HUDEP-2 (cell line): ENCODE results near the gene PDK1.
"Not testable (repeated sequence)": the region's sequence is repeated elsewhere in the genome, so short reads cannot be mapped to it uniquely, and the experiment has no call there.

Experiments
- DNase-seq, 76 experiments: peaks; one replicate each; lab custom pipeline; 2025; ENCODE audit not compliant: unreplicated experiment in 76 of 76; lab: John Stamatoyannopoulos, UW

The PDK1 gene

DNA sequence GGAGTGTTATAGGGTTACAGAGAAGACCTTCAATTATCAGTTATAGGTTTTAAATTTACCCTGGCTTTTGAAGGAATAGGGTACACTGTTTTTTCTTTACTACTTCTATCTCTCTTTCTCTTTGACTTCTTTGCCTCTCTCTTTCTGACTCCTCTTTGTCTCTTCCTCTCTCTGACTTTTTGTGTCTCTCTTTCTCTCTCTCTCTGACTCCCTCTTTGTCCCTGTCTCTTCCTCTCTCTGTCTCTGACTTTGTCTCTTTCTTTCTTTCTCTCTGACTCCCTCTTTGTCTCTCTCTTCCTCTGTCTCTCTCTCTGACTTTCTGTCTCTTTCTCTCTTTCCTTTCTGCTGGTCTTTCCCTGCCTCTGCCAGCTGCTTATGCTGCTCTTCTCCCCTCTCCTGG lies 36.3 kb downstream of the PDK1 start:
- DNase-seq, result not testable (repeated sequence)

DNA sequence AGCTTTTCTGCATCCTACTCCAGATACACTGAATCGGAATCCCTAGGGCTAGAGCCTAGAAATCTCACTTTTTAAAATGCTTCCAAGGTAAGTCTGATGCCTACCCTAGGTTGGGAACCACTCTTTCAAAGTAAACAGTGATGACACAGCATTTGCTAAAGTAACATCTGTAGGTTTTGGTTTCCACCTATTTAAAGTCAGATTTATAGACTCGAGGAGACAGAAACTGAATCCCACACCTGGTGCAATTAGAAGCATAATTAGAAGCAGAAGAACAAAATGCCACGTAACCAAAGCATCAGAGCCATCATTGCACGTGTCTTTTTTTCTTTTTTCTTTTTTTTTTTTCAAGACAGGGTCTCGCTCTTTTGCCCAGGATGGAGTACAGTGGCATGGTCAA lies 40.9 kb downstream of the PDK1 start:
- DNase-seq, result no peak

DNA sequence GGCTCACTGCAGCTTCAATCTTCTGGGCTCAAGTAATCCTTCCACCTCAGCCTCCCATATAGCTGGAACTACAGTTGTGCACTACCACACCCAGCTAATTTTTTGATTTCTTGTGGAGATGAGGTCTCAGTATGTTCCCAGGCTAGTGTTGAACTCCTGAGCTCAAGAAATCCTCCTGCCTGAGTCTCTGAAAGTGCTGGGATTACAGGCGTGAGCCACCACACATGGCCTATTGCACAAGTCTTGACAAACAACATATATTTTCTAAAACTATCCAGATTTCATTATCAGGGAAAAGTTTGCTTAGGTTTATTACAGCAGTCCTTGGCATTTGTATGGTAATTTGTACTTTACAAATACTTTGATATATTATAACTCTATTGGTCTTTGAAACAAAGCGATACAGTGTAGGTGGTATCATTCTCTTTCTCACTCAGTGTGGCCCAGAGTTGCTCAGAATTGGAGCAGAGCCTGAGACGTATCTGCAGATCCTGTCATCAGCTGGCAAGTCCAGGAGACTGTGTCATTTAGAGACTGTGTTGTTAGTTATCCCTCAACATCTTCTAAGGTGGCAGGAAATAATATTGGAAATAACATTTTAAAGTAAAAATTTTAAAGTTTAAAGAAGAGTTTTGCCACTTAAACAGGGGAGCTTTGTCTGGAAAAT lies 41.4 kb downstream of the PDK1 start:
- DNase-seq, result no peak

DNA sequence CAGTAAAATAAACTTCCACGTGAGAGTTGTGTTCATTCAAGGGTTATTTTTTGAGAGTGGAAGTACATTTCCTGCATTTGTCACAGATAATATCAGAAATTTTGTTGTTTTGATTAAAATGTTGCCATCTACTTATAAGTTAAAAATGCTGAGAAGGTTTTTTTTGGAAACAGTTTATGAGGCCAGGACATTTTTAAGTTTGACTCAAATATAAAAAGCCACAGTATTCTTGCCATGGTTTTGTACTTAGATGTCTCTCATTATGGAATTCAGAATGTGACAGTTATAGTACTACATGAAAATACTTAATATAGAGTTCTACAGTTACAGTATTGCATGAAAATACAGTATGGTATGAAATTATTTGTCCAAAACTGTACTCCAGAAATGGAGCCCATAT lies 44.1 kb downstream of the PDK1 start:
- DNase-seq, result no peak

DNA sequence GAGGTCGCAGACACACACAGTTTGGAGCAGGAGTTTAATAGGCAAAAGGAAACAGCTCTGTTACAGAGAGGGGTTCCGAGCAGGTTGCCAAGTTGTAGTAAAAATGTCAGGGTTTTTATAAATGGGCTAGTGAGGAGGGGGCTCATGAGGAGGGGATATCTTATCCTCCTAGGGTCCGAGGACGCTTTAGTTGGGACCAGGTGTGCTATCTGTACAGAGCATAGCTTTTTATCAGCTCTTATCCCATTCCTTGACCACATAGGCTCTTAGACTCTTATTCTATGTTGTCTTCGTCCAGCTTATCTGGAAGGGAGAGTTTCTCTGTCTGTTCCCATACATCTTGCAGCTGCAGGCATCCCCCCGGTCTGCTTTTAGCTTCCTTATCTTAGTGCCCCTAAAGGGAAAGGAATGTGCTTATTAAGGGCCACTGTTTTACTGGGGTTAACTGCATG lies 44.7 kb downstream of the PDK1 start:
- DNase-seq, result peak in 22 of 76 experiments; percentile 1 to 56 (median 15)

DNA sequence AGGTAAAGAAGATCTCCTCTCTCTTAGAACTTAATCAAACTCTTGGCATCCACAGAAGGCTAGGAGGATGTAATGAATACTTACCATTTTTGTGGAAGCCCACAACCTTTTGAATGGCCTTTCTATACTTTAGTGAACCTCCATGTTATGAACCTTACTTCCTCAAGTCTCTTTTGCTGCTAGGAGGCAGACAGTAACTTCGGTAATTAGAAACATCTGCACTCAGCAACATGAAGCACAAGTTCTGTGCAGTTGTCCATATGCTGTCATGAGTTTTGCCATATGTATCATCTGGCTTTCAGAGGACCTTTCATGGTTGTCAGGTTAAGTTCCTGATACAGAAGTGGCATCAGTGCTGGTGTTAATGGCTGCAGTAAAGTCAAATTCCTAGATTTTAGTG lies 50.4 kb downstream of the PDK1 start:
- no peak for DNase-seq

DNA sequence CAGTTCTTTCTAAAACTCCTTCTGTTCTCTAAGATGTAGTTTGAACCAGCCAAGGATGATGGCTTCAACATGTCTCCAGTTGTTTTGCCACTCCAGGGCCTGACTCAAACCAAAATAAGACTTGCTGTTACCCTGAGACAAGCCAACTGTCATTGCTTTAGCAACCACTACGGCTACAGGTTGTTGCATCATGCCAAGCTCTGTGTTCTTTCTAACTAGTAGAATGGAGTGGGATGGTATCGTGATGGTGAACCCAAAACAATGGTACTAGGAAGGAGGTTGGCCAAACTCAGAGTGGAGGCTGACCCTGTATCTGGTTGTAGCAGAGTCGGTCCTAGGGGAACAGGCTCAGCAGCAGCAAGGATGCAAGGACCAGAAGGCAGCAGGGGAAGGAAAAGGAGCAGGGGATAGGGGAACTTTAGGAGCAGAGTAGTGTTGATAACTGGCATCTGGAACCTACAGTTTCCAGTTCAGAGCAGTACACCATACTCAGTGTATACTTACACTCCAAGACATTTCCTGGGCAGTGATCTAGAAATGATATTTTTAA lies 51.6 kb downstream of the PDK1 start:
- no peak for DNase-seq

DNA sequence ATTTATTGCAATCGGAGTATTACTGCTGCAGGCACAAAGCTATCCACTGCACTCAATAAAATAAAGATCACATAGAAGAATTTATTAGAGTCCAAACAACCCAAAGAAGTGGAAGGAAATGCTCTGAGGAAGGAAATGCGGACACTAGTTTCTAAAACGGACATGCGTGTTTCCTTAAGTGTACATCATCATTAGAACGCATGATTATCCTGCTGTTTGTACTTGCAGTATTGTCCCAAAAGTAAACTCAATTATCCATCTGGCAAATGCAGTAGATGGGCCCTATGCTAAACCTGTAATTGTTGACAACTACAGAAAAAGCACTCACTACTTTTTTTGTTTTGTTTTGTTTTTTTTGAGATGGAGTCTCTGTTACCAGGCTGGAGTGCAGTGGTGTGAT lies 53.6 kb downstream of the PDK1 start:
- no peak for DNase-seq

DNA sequence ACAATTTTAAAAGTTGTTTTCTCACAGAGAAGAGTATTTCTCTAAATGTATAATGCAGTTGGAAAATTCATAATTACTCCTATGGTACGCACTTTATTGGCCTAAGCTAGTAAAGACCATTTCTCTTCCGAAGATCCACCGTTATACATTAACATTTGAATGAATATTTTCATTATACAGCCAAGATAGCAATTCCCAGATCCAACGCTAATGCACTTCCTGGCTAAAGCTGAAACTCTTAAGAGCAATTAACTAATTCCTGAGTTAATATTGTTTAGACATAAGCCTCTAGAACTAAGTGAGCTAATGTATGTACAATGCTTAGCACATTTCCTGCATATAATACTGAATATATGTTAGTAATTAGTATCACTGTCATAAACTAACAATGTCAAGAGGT lies 56.2 kb downstream of the PDK1 start:
- DNase-seq, result no peak

DNA sequence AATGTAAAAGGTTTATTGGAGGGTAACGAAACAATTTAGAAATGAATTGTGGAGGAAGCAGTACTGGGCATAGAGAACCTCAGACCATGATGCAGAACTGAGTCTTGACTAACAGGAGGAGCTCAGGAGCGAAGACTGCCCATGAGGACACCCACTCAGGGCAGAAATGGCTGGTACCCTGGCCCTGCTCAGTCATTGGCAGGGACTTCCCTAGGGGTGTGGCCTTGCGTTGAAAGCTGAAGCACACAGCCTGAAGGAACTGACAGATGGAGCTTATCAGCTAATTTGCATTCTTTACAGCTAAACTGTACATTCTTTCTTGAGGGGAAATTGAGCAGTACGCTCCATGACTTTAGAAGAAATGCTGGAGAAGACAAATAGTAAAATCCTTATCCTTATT lies 57.1 kb downstream of the PDK1 start:
- no peak for DNase-seq

DNA sequence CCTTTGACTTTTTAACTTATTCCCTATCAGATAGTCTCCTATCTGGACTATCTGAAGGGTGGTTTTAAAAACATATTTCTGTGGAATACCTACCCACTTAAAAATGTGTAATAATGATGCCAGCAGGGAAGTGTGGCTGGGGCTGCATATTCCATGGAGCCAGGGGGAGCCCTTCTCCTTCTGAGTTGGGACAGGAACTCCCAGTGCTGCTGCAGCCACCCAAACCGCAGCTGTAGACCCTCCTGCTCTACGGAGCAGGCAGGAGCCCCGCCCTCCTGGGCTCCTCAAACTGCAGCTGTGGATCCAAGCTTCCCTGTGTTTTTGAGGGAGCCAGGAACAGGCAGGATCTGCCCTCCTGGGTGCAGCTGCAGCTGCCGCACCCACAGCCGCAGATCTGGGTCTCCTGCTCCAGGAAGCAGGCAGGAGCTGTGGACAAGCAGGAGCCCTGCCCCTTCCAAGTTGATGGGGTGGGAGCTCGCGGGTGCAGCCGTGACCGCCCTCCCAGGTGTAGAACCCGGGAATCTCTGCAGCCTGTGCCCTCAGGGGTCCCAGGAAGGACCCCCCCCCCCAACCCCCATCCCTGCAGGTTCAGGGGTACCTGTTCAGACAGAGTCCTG lies 57.8 kb downstream of the PDK1 start:
- no peak for DNase-seq

DNA sequence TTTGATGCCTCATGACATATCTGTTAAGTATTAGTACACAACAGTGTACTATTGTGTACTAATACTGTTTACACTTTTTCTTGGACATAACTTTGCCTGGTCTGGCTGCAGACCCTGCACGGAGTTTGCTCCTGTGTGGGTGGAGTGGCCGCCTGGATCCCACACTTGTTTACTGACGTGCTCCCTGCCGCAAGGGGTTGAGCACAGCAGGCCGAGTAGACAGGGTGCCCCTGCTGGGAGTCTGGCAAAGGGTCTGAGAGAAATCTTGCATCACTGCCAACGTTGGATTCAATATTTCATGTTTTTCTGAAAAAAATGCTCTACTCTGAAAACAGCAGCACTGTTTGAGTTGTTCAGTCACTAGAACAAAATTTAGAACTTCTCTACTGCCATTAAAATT lies 59.0 kb downstream of the PDK1 start:
- no peak for DNase-seq

DNA sequence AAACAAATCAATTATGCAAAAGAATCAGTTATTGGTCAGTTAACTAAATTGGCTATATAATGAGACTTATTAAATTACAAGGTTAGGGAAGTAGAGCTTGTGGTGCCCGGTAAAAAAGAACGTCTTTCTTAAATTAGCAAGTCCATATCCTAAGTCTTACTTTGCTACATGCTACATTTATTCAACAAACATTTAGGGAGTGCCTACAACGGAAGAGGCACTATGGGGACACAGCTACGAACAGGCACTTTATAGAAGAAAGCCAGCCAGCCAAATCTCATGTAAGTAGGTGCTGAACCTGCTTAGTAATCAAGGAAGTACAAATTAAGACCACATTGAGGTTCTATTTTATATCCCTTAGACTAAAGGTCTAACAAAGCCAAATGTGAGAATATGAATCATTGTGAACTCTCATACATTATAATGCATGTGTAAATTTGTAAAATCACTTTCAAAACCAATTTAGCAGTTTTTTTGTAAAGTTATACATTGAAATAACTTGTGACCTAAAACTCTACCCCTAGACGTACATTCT lies 59.9 kb downstream of the PDK1 start:
- no peak for DNase-seq

DNA sequence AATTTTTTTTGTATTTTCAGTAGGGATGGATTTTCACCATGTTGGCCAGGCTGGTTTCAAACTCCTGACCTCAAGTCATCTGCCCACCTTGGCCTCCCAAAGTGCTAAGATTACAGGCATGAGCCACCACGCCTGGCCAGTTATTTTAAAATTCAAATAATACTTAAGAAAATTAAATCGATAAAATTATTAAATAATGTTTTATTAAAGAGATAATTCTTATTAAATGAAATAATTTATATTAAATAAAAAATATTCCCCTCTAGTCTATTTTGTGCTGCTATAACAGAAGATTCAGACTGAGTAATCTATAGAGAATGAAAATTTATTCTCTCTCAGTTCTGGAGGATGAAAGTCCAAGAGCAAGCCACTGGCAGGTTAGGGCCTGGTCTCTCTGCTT lies 61.2 kb downstream of the PDK1 start:
- no peak for DNase-seq

DNA sequence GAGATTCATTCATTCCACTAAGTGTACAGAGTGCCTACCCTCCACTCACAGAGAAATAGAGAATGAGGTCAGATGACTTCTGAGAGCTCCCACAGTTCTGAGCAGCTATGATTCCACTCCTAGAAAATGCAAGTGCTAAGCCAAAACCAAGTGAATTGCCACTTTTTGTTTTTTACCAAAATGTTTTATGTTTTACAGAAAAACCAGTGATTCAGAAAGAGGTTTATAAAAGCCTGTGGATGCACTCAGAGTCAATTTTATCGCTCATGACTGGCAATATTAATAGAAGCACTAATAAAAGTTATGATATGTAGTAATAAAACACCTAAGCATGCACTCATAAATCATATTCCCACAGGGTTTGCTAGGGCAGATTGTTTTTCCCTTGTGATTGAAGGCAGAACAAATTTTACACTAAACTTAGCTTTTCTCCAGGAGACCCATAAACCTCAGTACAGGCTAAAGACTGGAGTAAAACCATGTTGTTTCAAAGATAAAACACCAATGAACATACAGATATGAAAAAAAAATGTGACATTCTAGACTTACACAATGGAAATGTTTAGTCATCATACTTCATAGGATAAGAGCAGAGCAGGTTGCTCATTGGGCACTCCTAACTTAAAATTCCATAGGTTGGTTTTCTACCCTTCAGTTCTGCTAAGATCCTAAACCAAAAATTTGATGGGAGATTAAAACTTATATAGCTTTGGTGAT lies 67.5 kb downstream of the PDK1 start:
- no peak for DNase-seq

DNA sequence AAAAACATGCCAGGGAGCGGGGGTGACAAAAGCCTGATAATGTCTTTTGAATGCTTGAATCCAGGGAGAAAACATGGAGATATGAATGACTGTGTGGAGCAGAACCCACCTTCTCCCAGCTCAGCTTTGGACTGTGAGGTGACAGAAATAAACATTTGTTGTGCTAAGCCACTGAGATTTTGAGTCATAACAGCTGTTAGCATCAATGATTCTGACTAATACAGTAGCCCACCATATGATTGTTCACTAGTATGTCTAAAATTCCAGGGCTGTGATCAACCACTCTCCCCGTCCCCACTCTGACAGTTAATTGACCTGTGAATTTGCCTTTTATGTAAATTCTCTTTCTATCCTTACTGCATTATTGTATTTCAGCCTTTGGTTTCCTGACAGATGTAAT lies 69.1 kb downstream of the PDK1 start:
- no peak for DNase-seq

DNA sequence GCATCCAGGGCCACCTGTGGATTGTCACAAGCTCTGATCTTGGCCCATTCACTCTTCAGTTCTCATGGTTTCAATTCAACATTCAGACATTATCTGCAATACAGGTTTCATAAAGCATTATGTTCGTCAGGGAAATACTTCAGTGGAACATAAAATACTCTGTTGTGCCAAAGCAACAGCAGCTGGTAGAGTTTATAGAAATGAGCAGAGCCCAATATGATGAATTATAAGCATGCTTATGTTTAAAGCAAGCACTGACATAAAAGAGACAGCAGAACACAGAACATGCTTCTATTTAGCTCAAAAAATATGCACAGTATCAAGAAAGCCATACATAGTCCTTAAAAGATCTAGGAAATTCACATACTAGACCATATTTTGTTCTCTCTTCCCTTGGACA lies 71.3 kb downstream of the PDK1 start:
- no peak for DNase-seq

DNA sequence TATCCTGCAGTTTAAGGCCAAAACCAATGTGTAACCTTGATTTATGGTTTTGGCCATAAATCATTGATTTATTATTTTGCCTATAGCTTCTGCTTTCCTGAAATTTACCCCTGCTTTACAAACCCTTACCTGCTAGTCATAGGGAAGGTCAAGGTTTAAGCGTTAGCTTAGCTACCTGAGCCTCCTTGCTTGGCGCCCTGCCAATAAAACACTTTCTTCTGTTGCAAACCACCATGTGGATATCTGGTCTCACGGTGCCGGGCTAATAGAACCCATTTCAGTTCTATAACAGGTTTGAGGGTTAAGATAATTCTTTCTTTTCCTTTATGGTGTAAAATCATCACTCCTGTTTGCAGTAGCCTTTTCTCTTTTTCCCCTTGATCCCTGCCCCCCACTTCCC lies 72.2 kb downstream of the PDK1 start:
- DNase-seq, result no peak

DNA sequence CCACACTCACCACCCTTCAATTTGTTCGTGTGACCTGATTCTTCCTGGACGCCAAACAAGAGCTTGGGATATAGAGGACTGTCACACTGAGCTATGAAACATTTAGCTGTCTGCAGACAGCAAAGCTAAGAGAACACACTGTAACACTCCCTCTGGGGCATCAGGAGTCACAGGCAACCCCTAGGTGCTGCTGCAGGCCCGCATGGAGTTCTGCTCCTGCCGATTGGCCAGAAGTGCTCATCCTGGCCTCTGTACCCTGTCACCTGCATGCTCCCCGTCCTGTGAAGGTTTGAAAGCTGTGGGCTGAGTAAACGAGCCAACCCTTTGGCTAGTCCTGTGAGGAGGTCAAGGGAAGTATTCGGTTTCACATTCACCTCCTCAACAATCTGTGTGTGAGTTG lies 73.7 kb downstream of the PDK1 start:
- DNase-seq, result peak in 1 of 76 experiments; percentile 3

DNA sequence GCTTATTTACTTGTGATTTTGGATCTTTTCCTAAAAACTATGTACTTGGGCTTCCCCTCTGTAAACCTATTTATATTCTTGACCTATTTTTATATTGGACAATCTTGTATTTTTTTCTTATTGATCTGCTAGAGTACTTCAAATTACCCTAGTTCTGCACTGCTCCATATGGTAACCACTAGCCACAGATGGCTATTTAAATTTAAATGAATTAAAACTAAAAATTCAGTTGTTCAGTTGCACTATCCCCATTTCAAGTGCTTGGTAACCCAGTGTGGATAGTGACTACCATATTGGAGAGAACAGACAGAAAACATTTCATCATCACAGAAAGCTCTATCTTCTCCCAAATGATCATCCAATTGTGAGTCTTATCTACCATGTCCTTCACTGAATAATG lies 74.3 kb downstream of the PDK1 start:
- no peak for DNase-seq

DNA sequence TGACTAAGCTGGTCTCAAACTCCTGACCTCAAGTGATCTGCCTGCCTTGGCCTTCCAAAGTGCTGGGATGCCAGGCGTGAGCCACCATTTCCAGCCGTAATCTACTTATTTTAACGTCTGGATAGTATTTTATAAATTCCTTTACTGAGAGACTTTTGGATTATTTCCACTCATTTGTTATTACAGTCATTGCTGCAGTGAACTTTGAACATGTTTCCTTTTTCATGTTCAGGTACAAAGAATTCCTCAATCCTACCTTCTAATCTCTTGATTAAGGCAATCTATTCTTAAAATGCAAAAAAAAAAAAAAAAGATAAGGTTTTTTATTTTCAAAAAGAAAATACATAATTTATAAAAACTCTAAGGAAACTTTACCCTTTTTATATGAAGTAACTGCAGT lies 78.6 kb downstream of the PDK1 start:
- no peak for DNase-seq

DNA sequence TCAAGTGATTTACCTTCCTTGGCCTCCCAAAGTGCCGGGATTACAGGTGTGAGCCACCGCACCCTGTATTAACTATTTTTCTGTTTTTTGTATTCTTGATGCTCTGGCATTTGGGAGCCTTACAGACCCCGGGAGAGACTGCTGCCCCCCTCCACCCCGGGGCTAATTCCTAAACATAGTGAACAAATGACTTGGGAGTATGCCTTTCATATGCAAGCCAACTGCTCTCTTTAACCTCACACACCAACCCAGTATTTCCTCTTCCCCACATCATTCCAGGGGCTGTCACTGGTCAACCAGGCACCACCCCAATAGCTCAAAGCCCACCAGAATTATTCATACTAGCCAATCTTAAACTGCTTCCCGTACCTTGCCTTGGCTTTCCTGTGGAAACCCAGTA lies 79.7 kb downstream of the PDK1 start:
- DNase-seq, result no peak
